ENCODE measurements around the gene DOCK10.
"Not testable (repeated sequence)": the region's sequence is repeated elsewhere in the genome, so short reads cannot be mapped to it uniquely, and the experiment has no call there.

DOCK10 gene

GRCh38 chr2:224925061-224925809 is 117.0 kb downstream of the DOCK10 start:
- in situ Hi-C loops (cut with MboI; ENCODE audit: low sequenced_read_pairs): no loop called here

- in situ Hi-C loops (cut with MboI; ENCODE audit: low sequenced_read_pairs): no loop called here
These were observed 117.6 kb downstream of the DOCK10 start for GRCh38 chr2:224924631-224925030.

DNA sequence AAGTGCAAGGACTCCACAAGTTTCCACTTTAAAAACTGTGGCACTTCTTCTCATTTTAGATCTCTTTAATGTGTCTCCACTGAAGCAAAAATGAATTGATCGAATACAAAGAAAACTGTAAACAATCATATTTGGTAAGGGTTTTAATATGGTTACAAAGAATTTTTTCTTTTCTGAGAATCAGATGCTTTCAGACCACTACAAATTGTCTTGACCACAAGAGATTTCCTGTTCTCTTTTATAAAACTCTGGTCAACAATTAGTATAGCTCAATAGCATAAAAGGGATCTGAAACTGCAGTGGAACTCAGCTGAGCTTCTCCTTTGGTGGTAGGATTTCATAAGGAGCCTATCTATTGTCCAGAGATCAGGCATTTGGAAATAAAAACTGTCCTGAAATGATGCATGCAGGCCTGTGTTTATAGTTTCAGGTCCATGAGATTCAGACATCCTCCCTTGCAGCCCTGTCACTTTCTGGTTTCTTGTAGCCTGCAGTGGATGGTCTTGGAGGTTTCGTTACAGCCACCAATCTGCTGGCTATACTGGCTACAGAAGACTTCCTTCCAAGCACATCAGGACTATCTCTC is 120.0 kb downstream of the DOCK10 start:
- in situ Hi-C loops (cut with MboI; ENCODE audit: low sequenced_read_pairs): no loop called here

- in situ Hi-C loops (cut with MboI; ENCODE audit: low sequenced_read_pairs): no loop called here
These were observed 122.7 kb downstream of the DOCK10 start for GRCh38 chr2:224919472-224920110.

GRCh38 chr2:224918626-224919471 is 123.4 kb downstream of the DOCK10 start:
- in situ Hi-C loops (cut with MboI; ENCODE audit: low sequenced_read_pairs): no loop called here

- in situ Hi-C loops (cut with MboI; ENCODE audit: low sequenced_read_pairs): not testable (repeated sequence)
These were observed 125.0 kb downstream of the DOCK10 start for GRCh38 chr2:224917246-224917645.

DNA sequence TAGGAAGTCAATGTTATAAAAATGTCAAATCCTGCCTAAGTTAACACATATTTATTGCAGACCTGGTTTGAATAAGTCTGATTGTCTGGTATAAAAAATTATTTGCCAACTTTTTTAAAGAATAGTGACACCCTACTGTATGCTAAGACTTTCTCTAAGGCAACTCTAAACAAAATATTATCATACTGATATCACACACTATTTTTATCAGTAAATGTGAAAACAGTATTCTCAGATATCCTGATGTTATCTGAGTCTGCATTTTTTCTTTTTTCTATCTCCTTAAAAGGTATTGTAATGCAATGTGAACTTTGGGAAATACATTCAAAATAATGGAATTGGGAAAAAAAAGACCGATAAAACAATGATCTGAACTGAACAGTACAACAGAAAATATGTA is 127.1 kb downstream of the DOCK10 start:
- in situ Hi-C loops (cut with MboI; ENCODE audit: low sequenced_read_pairs): no loop called here

GRCh38 chr2:224910574-224910925 is 131.7 kb downstream of the DOCK10 start:
- in situ Hi-C loops (cut with MboI; ENCODE audit: low sequenced_read_pairs): no loop called here

GRCh38 chr2:224909885-224910573 is 132.2 kb downstream of the DOCK10 start:
- in situ Hi-C loops (cut with MboI; ENCODE audit: low sequenced_read_pairs): no loop called here

DNA sequence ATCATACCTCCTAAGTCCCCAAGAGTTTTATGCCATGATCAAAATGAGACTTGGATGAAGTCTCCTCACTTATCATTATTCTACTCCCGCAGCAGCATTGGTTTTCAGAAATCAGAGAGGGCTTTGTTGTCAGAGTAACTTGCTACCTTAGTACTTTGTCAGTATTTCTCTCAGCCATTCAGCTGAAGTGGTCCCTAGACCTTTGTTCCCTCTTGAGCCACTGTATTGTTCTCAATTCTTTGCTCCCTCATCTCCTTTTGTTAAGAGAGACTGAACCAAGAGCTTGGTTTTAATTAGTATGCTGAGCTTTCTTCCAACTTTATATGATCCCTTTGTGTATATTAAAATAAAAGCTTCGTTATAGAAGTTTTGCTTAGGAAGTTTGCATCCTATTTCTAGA is 133.4 kb downstream of the DOCK10 start:
- in situ Hi-C loops (cut with MboI; ENCODE audit: low sequenced_read_pairs): no loop called here

DNA sequence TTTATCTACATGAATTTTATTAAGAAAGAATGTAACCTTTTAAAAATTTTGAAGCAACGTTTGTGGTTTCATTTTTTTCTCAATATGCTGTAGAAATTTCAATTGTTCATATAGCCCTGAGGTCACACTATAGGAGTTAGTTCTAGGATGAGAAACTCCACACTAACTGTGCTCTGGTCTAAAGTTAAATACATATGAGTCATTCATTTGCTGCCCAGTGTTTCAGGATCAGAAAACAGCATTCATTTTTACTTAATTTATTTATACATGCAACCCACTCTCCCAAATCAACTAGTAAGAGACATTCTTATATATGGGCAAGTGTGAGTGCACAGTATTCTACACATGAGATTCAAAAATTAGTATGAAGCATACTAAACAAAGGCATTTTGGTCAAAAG is 137.9 kb downstream of the DOCK10 start:
- in situ Hi-C loops (cut with MboI; ENCODE audit: low sequenced_read_pairs): no loop called here

- in situ Hi-C loops (cut with MboI; ENCODE audit: low sequenced_read_pairs): no loop called here
These were observed 138.6 kb downstream of the DOCK10 start for GRCh38 chr2:224903621-224904020.

- in situ Hi-C loops (cut with MboI; ENCODE audit: low sequenced_read_pairs): no loop called here
These were observed 141.1 kb downstream of the DOCK10 start for GRCh38 chr2:224901121-224901676.

DNA sequence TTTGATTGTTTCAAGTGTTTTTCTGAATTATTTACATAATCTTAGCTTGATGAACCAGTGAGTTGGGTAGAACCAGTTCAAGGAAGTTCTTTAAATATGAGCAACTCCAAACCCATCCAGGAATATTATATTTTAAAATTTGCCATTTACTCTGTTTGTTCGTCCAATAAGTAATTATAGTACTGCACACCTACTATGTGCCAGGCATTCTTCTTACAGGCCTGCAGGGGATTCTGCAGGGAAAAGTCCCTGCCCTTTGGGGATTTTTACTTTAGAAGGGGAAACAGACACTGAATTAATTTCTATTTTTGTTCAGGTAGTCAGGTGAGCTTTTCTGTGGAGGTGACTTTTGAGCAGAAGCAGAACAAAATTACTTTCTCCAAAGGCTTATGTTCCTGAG is 146.9 kb downstream of the DOCK10 start:
- in situ Hi-C loops (cut with MboI; ENCODE audit: low sequenced_read_pairs): no loop called here

DNA sequence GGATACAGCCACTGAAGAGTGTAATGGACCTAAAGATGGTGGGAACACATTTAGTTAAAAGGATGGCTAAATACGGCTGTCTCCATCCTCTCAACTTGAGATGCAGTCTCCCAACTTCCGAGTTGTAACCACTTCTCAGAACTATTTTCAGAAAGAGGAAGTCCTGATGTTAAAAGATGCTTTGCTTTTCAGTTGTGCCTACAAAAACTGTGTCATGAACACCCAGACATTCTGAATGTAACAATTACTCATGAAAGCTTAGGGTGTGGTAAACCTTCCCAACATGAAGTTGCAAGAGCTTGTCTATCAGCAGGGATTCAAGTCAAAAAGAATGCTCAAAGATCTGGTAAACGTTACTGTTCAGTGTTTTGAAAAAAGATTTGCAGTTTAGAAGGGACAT is 147.9 kb downstream of the DOCK10 start:
- in situ Hi-C loops (cut with MboI; ENCODE audit: low sequenced_read_pairs): no loop called here

DNA sequence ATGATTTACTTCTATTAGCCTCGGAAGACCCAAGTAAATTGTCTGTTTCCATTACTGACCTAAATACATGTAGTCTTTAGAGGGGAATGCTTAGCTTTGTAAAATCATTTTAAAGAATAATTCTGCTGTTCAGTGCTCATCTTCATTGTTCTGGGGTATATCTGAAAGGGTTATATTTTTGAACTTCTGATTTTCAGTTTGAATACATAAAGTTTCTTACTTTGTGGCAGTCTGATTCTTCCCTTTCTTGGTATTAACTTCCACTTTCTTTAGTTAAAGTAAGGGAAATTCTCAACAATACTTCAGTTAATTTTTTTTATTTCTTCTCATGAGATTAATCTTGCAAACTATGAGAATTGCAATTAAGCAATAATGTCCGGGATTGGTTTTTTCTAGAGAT is 148.4 kb downstream of the DOCK10 start:
- in situ Hi-C loops (cut with MboI; ENCODE audit: low sequenced_read_pairs): no loop called here

DNA sequence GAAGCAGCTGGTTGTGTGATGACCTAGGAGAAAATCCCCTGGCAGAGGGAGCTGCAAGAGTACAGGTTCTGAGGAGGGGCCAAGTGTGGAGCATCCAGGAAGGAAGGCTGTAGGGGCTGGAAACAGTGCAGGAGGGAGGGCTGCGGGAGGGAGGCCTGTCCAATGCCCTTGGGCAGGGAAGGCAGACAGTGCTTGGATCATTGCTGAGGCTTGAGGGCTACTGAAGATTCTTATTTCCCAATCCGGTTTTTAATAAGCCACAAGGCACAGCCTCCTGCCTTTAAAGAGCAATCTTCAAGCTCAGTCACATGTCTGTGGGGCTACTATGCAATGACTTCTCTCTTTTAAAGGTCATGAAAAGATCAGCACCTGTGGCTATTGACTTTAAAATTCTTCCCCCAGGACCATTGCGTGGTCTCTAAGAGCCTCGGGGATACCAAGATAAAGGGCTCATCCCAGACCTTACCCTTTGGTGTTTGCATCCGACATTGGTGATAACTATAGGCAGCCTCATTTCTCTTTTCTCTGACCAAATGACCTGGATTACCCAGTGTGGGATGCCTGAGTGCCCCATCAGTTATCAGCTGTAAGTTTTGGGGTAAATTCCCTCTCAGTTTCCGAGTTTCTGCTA is 149.6 kb downstream of the DOCK10 start:
- in situ Hi-C loops (cut with MboI; ENCODE audit: low sequenced_read_pairs): no loop called here

DNA sequence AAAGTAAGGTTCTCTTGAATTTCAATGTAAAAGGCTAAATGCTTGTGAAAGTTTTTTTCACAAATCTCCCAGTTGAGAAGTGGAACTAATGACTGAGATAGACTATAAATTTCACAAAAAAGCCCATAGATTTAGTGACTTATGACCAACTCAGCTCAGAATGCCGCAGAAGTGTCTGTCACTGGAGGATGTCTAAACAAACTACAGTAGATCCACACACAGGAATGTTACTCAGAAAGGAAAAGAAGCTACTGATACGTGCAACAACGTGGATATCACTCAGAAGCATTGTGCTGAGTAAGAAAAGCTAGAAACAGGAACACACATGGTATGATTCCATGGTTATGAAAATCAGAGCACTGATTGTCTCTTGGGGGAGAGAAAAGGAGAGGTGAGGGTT is 151.9 kb downstream of the DOCK10 start:
- in situ Hi-C loops (cut with MboI; ENCODE audit: low sequenced_read_pairs): no loop called here

DNA sequence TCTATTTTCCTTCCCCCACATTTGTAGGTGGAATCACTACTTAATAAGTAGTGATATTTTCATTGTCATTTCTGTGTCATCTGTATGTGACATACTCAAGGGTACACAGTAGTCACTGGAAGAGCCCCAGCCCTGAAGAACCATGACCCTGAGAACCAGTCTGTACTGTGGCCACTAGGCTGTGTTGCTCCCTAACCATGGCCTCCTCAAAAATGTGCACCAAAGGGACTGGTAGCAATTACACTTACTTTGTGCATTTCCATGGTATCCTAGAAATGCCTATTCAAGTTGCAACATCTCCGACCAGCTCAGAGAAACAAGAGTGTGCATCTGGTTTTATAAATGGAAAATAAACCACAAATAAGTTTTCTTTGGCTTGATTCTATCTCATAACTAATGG is 155.1 kb downstream of the DOCK10 start:
- in situ Hi-C loops (cut with MboI; ENCODE audit: low sequenced_read_pairs): no loop called here

Measured in HL-60/S4 treated with phorbol 12-myristate 13-acetate at 8.2 ng/mL for 4 days and 3 days (cell line).